ENCODE results near the gene PCNX4.

DNA sequence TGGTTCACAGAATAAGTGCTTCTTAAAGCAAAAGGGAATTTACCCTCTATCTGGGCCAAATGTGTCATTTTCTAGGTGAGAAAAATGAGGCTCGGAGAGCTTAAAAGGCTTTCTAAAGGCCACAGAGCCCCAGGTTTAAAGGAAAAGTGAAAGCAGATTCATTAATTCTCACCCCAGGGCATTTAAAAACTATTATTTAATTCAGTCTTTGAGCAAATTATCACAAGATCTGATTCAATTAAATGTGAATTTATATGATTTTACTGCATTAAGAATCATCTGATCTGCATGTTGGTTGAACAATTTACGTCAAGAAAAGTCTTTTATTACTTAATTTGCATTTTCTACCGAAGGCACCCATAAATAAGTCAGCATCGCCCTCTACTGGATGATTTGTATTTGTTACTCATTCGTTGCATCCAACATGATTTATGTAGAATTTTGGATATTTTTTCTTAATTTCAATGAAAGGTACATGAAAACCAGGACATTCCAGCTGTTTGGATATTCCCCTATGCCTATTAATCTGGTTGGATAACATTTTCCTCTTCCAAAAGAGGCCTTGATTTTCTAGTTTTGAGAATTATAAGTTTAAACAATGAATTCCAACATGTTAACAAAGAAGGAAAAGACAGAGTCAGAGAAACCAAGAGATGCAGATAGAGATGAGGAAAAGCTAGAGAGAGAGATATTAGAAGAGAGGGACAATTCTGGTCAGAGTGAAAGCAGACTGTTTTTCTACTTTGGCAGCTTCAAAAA is 92.6 kb downstream of the PCNX4 start:
- no peak for TF ChIP-seq EZH2 (IDR thresholded peaks at IDR 0.05; ENCODE audit: borderline replicate concordance, low read depth, low read length, severe bottlenecking)
- TF ChIP-seq, protein P1, sequence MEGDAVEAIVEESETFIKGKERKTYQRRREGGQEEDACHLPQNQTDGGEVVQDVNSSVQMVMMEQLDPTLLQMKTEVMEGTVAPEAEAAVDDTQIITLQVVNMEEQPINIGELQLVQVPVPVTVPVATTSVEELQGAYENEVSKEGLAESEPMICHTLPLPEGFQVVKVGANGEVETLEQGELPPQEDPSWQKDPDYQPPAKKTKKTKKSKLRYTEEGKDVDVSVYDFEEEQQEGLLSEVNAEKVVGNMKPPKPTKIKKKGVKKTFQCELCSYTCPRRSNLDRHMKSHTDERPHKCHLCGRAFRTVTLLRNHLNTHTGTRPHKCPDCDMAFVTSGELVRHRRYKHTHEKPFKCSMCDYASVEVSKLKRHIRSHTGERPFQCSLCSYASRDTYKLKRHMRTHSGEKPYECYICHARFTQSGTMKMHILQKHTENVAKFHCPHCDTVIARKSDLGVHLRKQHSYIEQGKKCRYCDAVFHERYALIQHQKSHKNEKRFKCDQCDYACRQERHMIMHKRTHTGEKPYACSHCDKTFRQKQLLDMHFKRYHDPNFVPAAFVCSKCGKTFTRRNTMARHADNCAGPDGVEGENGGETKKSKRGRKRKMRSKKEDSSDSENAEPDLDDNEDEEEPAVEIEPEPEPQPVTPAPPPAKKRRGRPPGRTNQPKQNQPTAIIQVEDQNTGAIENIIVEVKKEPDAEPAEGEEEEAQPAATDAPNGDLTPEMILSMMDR (IDR thresholded peaks at IDR 0.05; ENCODE audit: borderline replicate concordance, extremely low read depth, low read length, poor library complexity, severe bottlenecking) = peak; percentile 81
